Measurements from ENCODE around the gene CFAP69. TPM values are rescaled to one million over a fixed set of nuclear protein-coding genes. Genes with fewer than 3 reads are reported as not detected.
A peak's percentile ranks its signal among the peaks of the same experiment; 100 is the strongest.

The CFAP69 gene
- total and polyA plus RNA-seq, 10 of the 15 experiments (the other 5 are each of a cell fraction or from before 2014, with no cell fraction given) = 0.11 to 3.1 (median 0.48) TPM; not detected in 1

DNA sequence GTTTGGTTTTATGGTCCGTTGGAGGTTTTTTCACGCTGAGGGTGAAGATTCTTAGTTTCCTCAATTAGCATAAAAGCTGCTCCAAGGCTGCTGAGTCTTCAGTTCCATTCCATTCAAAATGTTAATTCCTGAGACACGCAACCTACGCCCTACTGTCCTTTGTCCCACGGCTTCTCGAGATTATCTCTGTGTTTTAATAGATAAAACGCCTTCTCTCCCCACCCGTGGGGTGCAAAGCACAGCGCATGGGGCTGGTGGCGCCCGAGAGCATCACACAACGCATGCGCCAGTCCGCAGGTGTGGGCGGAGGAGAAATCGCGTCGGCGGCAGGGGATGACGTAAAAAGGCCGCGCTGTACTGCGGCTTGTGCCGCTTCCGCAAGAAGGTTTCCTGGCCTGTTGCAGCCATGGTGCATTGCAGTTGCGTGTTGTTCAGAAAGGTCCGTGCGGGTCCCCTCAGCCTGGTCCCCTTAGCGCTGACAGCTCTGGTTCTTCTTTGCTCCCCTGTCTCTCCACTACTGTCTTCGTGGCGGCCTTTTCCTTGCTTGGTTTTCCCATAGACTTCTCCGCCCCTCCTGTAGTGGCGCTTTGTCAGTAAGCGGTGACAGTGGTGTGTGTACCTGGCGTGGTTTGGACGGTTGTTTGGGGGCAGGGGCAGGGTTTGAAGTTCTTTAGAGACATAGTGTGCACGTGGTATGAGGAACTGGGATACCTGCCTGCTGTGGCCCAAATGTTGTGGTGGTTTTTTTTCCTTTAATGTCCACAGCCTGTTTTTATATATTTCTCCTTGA lies 101.6 kb downstream of the CFAP69 start, which contains the start of gene GTPBP10 (continued):
- TF ChIP-seq, protein P1, sequence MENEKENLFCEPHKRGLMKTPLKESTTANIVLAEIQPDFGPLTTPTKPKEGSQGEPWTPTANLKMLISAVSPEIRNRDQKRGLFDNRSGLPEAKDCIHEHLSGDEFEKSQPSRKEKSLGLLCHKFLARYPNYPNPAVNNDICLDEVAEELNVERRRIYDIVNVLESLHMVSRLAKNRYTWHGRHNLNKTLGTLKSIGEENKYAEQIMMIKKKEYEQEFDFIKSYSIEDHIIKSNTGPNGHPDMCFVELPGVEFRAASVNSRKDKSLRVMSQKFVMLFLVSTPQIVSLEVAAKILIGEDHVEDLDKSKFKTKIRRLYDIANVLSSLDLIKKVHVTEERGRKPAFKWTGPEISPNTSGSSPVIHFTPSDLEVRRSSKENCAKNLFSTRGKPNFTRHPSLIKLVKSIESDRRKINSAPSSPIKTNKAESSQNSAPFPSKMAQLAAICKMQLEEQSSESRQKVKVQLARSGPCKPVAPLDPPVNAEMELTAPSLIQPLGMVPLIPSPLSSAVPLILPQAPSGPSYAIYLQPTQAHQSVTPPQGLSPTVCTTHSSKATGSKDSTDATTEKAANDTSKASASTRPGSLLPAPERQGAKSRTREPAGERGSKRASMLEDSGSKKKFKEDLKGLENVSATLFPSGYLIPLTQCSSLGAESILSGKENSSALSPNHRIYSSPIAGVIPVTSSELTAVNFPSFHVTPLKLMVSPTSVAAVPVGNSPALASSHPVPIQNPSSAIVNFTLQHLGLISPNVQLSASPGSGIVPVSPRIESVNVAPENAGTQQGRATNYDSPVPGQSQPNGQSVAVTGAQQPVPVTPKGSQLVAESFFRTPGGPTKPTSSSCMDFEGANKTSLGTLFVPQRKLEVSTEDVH (IDR thresholded peaks at IDR 0.05; ENCODE audit: low read depth, partially characterized antibody) = peak; percentile 66
- TF ChIP-seq NFXL1 (IDR thresholded peaks at IDR 0.05; ENCODE audit: borderline replicate concordance) = no peak
- TF ChIP-seq MEF2A (IDR thresholded peaks at IDR 0.05; ENCODE audit: insufficient read depth, low read depth, low read length) = no peak
- TF ChIP-seq ATF7 (IDR thresholded peaks at IDR 0.05; ENCODE audit: low read depth) = peak; percentile 77
- peak; percentile 98 for TF ChIP-seq NBN (IDR thresholded peaks at IDR 0.05)
- no peak for TF ChIP-seq RBBP5 (conservative IDR thresholded peaks at IDR 0.05)
- no peak; the same call in 1 of the 2 replicates for TF ChIP-seq CHD2 (IDR thresholded peaks at IDR 0.05; ENCODE audit: borderline replicate concordance, low read depth, low read length)
- no peak; the same call in 1 of the 2 replicates for TF ChIP-seq ELK1 (IDR thresholded peaks at IDR 0.05; ENCODE audit: low read depth, low read length)
- TF ChIP-seq IKZF2 (IDR thresholded peaks at IDR 0.05) = peak; percentile 28 to 35; a peak in 2 of 4 replicates
- no peak for TF ChIP-seq BRCA1 (IDR thresholded peaks at IDR 0.05; ENCODE audit: low read depth, low read length)
- no peak for TF ChIP-seq MYB (IDR thresholded peaks at IDR 0.05; ENCODE audit: borderline replicate concordance, low read depth, low read length)
- no peak for TF ChIP-seq BMI1 (IDR thresholded peaks at IDR 0.05; ENCODE audit: borderline replicate concordance)
- no peak for TF ChIP-seq KDM1A (IDR thresholded peaks at IDR 0.05; ENCODE audit: borderline replicate concordance)
- TF ChIP-seq ETV6 (conservative IDR thresholded peaks at IDR 0.05 in 1 of 2, IDR thresholded peaks at IDR 0.05 in 1 of 2; ENCODE audit: borderline replicate concordance in 1 of 2, low read depth in 1 of 2) = peak in 1 of 2 experiments; percentile 52; a peak in 1 of 4 replicates
- TF ChIP-seq RAD21 (IDR thresholded peaks at IDR 0.05; ENCODE audit: insufficient read depth, low read depth, low read length) = 0 out of 2 replicates have a peak, but pooled peaks have one; percentile 8
- TF ChIP-seq CEBPB (IDR thresholded peaks at IDR 0.05; ENCODE audit: borderline replicate concordance in 1 of 2, low read depth in 2 of 2, low read length in 2 of 2) = 0 out of 4 replicates have a peak, but pooled peaks of 1 of the 2 experiments have one; percentile 29
- no peak for TF ChIP-seq HDAC6 (IDR thresholded peaks at IDR 0.05; ENCODE audit: unreplicated experiment)
- TF ChIP-seq RCOR1 (conservative IDR thresholded peaks at IDR 0.05; ENCODE audit: low read depth, low read length) = no peak
- no peak for TF ChIP-seq FOS (IDR thresholded peaks at IDR 0.05; ENCODE audit: borderline replicate concordance, extremely low read depth, insufficient read length)
- TF ChIP-seq TCF12 (IDR thresholded peaks at IDR 0.05; ENCODE audit: low read depth, low read length) = no peak
- no peak for TF ChIP-seq CBX3 (IDR thresholded peaks at IDR 0.05; ENCODE audit: borderline replicate concordance, low read depth)
- TF ChIP-seq, protein P2, sequence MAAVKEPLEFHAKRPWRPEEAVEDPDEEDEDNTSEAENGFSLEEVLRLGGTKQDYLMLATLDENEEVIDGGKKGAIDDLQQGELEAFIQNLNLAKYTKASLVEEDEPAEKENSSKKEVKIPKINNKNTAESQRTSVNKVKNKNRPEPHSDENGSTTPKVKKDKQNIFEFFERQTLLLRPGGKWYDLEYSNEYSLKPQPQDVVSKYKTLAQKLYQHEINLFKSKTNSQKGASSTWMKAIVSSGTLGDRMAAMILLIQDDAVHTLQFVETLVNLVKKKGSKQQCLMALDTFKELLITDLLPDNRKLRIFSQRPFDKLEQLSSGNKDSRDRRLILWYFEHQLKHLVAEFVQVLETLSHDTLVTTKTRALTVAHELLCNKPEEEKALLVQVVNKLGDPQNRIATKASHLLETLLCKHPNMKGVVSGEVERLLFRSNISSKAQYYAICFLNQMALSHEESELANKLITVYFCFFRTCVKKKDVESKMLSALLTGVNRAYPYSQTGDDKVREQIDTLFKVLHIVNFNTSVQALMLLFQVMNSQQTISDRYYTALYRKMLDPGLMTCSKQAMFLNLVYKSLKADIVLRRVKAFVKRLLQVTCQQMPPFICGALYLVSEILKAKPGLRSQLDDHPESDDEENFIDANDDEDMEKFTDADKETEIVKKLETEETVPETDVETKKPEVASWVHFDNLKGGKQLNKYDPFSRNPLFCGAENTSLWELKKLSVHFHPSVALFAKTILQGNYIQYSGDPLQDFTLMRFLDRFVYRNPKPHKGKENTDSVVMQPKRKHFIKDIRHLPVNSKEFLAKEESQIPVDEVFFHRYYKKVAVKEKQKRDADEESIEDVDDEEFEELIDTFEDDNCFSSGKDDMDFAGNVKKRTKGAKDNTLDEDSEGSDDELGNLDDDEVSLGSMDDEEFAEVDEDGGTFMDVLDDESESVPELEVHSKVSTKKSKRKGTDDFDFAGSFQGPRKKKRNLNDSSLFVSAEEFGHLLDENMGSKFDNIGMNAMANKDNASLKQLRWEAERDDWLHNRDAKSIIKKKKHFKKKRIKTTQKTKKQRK (IDR thresholded peaks at IDR 0.05; ENCODE audit: low read depth, low read length) = no peak
- TF ChIP-seq TAF1 (IDR thresholded peaks at IDR 0.05; ENCODE audit: borderline replicate concordance, low read depth, low read length) = peak; percentile 89

Data from GM12878 (cell line).